Amniotic epithelial cell (primary cell): ENCODE measurements around the gene THEM4.
"Not testable (repeated sequence)": the region's sequence is repeated elsewhere in the genome, so short reads cannot be mapped to it uniquely, and the experiment has no call there.

Source experiments
- DNase-seq: peaks from one replicate; pipeline ENCODE4 v3.0.0-alpha.2; 2010; ENCODE audit warnings: low read depth

THEM4 gene

DNA sequence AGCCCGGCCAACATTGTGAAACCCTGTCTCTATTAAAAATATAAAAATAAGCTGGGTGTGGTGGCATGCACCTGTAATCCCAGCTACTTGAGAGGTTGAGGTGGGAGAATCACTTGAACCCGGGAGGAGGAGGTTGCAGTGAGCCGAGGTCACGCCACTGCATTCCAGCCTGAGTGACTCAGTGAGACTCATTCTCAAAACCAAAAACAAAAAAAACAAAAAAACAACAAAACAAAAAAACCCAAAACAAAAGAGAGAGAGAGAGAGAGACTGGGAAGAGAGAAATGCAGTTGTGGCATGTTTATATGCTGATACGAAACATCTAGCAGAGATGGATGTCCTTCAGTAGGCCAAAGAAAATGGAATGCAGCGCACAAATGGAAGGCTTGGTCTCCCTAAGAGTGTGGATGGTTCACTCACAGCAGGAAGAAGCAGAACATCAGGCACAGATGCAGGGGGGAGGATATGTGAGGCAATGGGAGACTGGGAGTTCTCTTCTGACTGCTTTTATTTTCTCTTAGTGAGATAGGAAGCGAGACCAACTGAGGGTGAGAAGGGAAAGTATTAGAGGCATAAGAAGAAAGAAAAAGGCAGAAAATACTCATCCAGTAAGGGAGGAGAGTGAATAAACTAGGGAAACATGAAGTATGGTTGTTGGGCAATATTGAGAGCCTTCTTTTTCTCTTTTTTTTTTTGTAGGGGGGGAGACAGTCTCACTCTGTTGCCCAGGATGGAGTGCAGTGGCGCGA is 16.0 kb downstream of the THEM4 start:
- peak; percentile 47 for DNase-seq

- peak; percentile 18 for DNase-seq
These were observed 17.1 kb downstream of the THEM4 start for GRCh38 chr1:151892190-151892589.

GRCh38 chr1:151891512-151891911 is 17.8 kb downstream of the THEM4 start:
- no peak for DNase-seq

DNA sequence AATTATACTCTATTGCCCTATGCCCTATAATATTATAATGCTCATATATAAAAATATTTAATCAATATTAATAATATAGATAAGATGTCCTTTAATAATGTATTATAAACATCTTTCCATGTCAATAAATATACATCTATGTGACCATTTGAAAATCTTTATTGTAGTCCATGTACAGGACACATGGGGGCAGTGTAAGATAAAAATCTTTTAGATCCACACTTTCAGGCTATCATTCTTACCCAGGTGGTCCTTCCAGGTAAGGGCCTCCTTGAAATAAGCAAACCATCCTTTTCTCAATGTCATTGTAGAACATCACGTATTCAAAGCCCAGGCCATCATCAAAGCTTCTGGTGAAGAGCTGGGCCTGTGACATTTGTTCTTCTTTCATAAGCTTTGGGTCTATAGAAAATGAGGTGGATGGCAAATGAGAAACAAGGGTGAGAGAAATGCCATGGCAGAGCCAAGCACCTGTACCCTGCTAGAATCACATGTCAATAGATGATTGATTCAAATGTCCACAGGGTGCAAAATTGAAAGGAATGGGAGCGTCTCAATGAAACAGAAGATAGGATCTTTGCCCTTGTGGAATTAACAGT is 20.2 kb downstream of the THEM4 start:
- no peak for DNase-seq

GRCh38 chr1:151887028-151887427 is 22.3 kb downstream of the THEM4 start:
- DNase-seq, result peak; percentile 69

DNA sequence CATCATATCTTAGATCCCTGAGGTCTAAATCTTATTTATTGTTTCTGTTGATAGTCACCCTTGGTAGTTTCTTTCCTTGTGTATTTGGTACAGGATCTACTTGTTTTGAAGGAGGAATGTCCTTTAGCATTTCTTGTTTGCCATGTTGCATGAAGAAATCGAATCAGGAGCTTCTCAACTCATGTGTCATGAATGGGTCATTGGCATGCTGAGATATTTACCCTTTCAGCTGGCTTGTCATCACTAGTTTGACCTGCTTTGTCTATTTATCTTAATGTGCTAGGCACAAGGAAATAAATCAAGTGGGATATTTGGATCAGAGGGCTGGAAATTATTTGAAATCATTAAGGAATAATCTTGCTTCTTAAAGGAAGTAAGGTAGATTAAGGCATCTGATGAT is 23.8 kb downstream of the THEM4 start:
- DNase-seq, result no peak

DNA sequence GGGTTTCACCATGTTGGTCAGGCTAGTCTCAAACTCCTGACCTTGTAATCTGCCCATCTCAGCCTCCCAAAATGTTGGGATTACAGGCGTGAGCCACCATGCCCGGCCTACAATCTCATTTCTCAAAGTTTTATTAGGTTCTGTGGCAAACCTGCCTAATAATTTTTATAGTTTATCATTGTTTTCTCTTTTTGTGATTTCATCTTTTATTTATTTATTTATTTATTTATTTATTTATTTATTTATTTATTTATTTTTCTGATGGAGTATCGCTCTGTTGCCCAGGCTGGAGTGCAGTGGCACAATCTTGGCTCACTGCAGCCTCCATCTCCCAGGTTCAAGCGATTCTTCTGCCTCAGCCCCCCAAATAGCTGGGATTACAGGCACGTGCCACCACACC is 24.4 kb downstream of the THEM4 start:
- not testable (repeated sequence) for DNase-seq

DNA sequence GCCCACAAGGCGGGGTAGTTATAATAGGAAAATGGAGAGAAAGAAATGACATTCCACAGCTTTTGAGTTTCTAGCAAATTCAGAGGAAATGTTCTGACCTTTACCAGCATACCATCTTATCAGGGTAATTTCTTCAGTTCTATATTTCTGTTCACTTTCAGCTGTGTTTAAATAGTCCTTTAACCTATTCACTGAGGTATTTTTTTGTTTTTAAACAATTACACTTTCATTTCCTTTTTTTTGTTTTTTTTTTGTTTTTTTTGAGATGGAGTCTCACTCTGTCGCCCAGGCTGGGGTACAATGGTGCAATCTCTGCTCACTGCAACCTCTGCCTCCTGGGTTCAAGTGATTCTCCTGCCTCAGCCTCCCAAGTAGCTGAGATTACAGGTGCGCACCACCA is 24.9 kb downstream of the THEM4 start:
- DNase-seq, result not testable (repeated sequence)

DNA sequence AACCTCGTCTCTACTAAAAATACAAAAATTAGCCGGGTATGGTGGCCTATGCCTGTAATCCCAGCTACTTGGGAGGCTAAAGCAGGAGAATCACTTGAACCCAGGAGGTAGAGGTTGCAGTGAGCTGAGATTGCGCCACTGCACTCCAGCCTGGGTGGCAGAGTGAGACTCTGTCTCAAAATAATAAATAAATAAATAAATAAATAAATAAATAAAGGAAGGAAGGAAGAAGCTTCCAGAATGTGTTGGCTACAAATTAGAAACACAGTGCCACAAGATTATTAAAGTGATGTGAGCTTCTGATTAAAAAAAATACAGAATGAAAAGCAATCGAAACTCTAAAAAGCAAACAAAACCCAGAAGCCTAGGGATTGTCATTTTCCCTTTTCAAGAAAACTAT is 25.4 kb downstream of the THEM4 start:
- DNase-seq, result not testable (repeated sequence)

GRCh38 chr1:151882918-151883317 is 26.4 kb downstream of the THEM4 start:
- DNase-seq, result not testable (repeated sequence)

DNA sequence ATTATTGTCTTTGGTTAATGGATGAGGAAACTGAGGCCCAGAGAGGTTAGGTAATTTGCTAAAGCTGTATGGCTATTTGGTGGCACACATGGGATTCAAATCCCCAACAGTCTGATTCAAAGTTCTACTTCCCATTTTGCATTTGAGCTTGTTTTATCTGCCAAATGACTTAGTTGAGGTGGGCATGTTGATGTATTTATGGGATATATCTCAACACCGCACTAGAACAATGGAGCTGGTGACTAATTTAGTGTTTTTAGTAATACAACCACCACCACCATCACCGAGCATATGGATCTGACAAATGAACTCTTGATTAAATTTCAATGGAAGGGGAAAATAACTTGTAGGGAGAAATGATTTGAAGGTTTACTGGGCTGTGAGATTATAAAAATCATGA is 26.8 kb downstream of the THEM4 start:
- no peak for DNase-seq

GRCh38 chr1:151881479-151881878 is 27.8 kb downstream of the THEM4 start:
- no peak for DNase-seq

GRCh38 chr1:151875419-151876097 is 33.8 kb downstream of the THEM4 start:
- no peak for DNase-seq

DNA sequence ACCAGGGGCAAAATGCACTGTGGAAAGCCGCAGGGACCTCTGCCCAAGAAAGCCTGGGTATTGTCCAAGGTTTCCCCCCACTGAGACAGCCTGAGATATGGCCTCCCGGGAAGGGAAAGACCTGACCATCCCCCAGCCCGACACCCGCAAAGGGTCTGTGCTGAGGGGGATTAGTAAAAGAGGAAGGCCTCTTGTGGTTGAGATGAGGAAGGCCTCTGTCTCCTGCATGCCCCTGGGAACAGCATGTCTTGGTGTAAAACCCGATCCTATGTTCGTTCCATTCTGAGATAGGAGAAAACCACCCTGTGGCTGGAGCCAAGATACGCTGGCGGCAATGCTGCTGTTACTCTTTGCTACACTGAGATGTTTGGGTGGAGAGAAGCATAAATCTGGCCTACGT is 36.5 kb downstream of the THEM4 start:
- peak; percentile 41 for DNase-seq

DNA sequence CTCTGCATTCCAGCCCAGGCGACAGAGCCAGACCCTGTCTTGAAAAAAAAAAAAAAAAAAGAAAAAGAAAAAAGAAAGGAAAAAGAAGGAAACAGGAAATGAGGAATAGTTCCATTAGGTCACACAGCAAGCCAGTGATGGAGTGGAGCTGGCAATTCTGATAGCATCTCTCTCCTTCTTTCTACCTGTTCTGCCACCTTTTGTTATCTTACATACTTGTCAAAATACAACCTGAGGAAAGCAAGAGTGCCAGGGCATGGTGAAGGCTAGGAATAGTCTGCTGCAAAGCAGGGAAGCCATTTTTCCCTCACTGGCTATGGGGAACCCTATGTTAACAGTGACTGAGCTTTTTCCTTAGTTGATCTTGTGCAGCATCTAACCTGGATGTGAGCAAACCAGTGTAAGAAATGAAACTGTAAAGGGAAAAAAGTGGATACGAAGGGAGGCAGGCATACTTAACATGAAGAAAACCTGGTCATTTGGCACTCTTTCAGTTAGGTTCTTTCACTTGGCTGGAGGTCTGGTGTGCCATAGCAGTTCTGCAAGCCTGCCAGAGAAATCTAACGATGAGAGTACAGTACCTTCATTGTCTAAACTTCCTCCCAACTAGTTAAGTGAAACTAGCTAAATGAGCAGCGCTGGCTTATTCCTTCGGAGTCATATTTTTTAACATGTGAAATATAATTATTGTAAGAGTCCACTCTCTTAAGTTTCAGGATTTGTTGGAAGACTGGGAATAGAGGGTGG is 37.9 kb downstream of the THEM4 start:
- no peak for DNase-seq

GRCh38 chr1:151868486-151868885 is 40.8 kb downstream of the THEM4 start:
- DNase-seq, result no peak

DNA sequence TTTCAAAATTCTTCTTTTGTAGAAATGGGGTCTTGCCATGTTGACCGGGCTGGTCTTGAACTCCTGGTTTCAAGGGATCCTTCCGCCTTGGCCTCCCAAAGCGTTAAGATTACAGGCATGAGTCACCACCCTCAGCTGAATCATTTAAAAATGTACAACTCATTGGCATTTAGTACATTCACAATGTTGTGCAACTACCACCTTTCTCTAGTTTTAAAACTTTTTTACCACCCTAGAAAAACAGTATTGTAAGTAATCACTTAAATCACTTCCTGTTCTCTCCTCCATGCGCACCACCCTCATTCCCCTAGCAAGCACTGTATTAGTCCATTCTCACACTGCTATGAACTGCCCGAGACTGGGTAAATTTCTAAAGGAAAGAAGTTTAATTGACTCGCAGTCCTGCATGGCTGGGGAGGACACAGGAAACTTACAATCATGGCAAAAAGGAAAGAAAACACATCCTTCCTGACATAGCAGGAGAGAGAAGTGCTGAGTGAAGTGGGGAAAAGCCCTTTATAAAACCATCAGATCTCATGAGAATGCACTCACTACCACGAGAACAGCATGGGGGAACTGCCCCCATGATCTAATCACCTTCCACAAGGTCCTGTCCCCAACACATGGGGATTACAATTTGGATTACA is 41.4 kb downstream of the THEM4 start:
- DNase-seq, result peak; percentile 82

DNA sequence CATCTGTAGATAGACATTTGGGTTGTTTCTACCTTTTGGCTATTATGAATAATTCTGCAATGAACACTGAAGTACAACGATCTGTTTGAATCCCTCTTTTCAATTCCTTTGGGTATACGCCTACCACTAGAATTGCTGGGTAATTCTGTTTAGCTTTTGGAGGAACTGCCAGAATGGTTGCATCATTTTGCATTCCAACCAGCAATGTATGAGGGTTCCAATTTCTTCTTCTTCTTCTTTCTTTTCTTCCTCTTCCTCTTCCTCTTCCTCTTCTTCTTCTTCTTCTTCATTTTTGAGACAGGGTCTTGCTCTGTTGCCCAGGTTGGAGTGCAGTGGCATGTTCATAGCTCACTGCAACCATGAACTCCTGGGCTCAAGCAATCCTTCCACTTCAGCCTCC is 42.0 kb downstream of the THEM4 start:
- DNase-seq, result no peak

- no peak for DNase-seq
These were observed 44.9 kb downstream of the THEM4 start for GRCh38 chr1:151864411-151864810.

DNA sequence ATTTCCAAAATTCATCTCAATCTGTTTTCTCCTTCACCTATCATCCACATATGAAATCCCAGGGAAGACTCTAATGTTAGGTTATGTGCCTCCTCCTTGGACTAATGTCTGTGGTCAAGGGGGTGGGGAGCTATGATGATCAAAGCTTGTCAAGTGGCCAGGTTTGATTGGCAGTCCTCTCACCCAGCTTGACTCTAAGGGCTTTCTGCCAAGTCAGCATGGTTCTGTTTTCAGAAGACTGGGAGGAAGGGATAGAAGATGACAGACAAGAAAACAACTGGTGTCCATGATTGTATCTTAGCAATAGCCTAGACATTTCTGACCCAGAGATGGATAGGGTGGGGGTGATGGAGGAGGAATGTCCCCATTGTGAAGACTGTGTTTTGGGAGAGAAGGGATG is 46.7 kb downstream of the THEM4 start:
- no peak for DNase-seq

DNA sequence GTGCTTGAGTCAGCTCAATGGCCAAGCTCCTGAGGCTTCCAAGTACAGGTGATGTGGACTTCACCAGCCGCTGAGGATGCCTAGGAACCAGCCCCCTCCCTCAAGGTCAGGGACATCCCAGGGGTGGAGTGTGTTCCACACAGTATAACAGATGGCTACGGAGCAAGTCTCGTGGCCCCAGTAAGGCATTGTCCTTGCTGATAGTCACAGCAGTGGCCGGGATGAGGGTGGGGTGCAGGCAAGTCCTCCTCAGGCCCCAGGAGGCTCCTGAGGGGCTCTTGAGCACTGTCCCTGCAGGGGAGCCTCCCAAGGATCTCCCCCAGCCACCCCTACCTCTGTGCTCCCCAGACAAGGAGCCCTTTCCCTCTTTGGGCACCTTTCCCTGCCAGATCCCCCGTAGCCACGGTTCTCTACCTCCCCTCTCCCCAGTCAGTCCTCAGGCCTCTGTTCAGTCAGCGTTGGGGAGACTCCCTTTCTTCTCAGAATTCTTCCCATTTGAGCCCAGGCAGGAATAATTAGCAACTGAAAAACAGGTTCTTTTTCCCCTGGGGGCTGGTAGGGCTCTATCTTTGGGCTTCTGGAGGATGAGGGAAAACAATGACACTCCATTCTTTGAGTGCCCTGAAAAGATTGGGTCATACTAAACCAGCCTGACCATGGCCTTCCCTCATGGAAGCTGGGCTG is 48.7 kb downstream of the THEM4 start:
- no peak for DNase-seq

DNA sequence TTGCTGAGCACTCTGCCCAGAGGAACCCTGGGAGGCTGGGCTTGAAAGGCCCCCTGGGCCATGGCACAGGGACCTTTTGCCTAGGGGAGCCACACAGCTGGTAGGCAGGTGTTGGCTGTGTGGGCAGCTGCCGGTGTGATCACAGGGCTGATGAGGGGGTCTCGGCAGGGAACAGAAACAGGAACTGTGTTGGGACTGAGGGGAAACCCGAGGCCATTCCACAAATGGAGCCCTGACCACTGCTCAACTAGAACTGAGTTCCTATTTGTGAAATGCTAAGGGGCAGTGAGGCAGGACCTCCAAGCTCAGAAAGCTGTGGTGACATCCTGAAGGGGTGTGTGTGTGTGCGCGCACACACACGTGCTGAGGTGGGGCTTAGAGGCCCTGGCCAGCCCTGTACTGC is 49.4 kb downstream of the THEM4 start:
- DNase-seq, result no peak
